22Rv1 (cell line): ENCODE data around the gene C9orf72.

Source experiments
- H3K27ac ChIP-seq: fragments of 450-650 bp; 2 replicates; pipeline ENCODE4 v1.5.1; 2017
- ZFX ChIP-seq: fragments of 450-650 bp; IDR thresholded peaks from 2 replicates; pipeline ENCODE4 v1.6.1; 2017; ENCODE audit warnings: antibody characterized with exemption, borderline replicate concordance
- TF ChIP-seq, protein P1 (sequence below): fragments of 450-650 bp; IDR thresholded peaks from 2 replicates; pipeline ENCODE4 v1.5.1; 2017; ENCODE audit warnings: mild to moderate bottlenecking

The C9orf72 gene

DNA sequence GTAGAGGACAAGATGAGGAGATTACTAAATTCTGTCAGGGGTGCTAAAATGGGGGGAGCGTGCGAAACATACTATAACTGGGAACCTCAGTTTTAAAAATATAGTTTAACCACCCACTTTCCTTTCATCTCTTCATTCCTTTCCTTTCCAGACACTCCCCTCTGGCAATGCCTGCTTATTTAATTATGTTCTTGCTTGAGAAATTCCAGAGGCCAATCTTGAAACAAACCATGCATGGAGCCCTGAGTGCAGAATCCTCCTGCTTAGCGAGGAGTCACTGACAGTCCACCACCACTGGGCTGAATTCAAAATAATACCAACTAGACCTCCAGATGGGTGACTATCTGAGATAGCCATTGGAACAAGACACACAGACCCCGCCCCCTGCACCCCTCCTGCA lies 29.7 kb upstream of the C9orf72 start:
- no peak overlapping the region for H3K27ac ChIP-seq
- TF ChIP-seq, protein P1, sequence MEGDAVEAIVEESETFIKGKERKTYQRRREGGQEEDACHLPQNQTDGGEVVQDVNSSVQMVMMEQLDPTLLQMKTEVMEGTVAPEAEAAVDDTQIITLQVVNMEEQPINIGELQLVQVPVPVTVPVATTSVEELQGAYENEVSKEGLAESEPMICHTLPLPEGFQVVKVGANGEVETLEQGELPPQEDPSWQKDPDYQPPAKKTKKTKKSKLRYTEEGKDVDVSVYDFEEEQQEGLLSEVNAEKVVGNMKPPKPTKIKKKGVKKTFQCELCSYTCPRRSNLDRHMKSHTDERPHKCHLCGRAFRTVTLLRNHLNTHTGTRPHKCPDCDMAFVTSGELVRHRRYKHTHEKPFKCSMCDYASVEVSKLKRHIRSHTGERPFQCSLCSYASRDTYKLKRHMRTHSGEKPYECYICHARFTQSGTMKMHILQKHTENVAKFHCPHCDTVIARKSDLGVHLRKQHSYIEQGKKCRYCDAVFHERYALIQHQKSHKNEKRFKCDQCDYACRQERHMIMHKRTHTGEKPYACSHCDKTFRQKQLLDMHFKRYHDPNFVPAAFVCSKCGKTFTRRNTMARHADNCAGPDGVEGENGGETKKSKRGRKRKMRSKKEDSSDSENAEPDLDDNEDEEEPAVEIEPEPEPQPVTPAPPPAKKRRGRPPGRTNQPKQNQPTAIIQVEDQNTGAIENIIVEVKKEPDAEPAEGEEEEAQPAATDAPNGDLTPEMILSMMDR, result no peak
- TF ChIP-seq ZFX, result no peak

DNA sequence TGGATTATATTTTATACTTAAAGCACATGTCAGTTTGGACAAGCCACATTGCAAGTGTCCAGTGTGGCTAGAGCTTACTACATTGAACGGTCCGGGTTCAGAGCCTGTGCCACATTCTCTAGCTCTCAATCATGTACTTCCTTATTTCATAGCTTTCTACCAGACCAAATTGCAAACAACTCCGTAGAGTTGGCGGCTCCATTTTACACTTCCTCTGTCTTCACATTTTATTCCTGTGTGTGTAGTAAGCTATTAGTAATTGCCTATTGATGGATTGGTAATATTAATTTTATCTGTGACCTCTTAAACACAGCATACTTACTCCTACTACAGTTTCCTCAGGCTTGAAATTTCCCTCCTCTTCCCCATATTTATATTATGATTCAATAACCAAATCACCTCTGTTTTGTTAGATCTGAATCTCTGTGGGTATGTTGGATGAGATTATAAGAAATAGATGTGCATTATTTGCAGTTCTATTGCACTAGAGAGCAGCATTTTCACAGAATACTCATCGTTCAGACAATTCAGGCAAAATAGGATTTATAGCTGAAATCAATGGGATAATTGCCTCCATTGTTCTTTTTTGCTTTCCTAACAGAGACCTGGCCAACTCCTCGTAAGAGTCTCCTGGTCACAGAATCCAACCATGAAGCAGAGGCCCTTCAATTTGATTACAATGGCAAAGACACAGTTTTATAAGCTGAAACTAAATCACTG lies 29.0 kb upstream of the C9orf72 start:
- TF ChIP-seq, protein P1, result no peak
- TF ChIP-seq ZFX, result no peak
- no peak overlapping the region for H3K27ac ChIP-seq

GRCh38 chr9:27601396-27601795 lies 28.1 kb upstream of the C9orf72 start:
- H3K27ac ChIP-seq, result no peak overlapping the region
- TF ChIP-seq, protein P1, result no peak
- TF ChIP-seq ZFX, result no peak

- no peak overlapping the region for H3K27ac ChIP-seq
- TF ChIP-seq ZFX, result no peak
- TF ChIP-seq, protein P1, result no peak
Measured at GRCh38 chr9:27600256-27600655, 27.0 kb upstream of the C9orf72 start.

- TF ChIP-seq ZFX, result no peak
- TF ChIP-seq, protein P1, result no peak
- H3K27ac ChIP-seq, result no peak overlapping the region
Measured at GRCh38 chr9:27599870-27600238, 26.6 kb upstream of the C9orf72 start.

DNA sequence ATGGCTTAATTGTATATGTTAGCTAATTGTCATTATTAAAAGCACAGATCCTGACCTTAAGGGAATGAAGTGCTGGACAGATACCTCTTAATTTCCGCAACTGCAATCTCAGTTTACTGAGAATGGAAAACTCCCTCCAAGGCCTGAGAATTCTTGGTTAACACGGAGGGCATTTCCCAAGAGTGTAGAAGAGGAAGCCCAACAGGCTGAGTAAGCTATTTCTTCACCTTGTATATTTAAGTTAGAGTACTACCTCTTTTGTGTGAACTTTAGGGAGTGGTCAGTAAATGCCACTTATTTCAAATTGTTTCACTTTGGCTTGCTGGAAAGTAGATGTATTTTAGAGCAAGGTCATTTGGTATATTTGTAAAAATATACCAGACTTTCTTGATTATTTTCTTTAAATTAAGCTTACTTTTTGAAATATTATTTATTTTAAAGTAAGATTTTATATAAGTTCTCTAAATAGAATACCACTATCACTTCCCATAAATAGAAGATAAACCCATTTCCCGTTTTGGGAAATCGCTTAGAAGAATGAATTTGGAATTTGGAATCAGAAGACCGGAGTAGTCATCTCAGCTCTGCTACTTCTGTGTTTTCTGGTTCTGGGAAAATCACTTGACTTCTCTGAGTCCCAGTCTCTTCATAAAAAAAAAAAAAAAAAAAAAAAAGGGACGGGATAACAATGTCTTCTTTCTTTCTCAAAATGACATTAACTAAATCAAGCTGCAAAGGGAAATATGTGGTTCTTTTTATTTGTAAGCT lies 26.0 kb upstream of the C9orf72 start:
- no peak for TF ChIP-seq ZFX
- TF ChIP-seq, protein P1, result no peak
- no peak overlapping the region for H3K27ac ChIP-seq

DNA sequence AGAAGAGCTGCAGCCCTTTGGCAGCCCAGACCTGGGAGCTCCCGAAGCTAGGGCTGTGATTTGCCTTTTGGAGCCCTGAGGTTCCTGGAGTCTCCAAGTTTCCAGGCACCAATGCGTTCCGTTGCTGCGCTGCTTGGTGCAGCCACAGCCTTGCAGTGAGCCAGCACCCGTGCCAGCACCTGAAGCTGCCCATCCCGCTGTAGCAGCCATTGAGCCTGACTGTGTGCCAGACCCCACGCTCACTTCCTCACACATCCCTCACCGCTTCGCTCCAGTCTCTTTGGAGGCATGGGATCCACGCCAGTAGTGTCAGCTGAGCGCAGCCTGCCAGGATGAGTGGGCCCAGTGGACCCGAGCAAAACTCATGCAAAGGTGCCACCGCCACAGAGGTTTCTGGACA lies 22.5 kb upstream of the C9orf72 start:
- no peak for TF ChIP-seq ZFX
- TF ChIP-seq, protein P1, result no peak
- H3K27ac ChIP-seq, result no peak overlapping the region
